Smooth muscle cell (in vitro differentiated cells): ENCODE results near the gene HMHB1. TPM values are rescaled to one million over a fixed set of nuclear protein-coding genes. Genes with fewer than 3 reads are reported as not detected.
"Not testable (repeated sequence)": the region's sequence is repeated elsewhere in the genome, so short reads cannot be mapped to it uniquely, and the experiment has no call there.

Experiments used
- DNase-seq: peaks from one replicate; lab custom pipeline; 2025; ENCODE audit not compliant: unreplicated experiment; lab: John Stamatoyannopoulos, UW
- H2AFZ ChIP-seq: fragments of 200-600 bp; sonication (generic); 2 replicates; pipeline ENCODE4 v1.6.0; 2016; ENCODE audit warnings: antibody characterized with exemption, low read depth, mild to moderate bottlenecking
- H3F3A ChIP-seq: fragments of 200-600 bp; sonication (generic); 2 replicates; pipeline ENCODE4 v1.6.0; 2017; ENCODE audit warnings: antibody characterized with exemption, low read depth
- H3K27ac ChIP-seq: fragments of 200-600 bp; sonication (generic); 2 replicates; pipeline ENCODE4 v1.5.1; 2016; ENCODE audit warnings: low read depth, mild to moderate bottlenecking
- H3K27me3 ChIP-seq: fragments of 200-600 bp; sonication (generic); 2 replicates; pipeline ENCODE4 v1.6.1; 2016; ENCODE audit warnings: low read depth, mild to moderate bottlenecking
- H3K36me3 ChIP-seq: fragments of 200-600 bp; sonication (generic); 2 replicates; pipeline ENCODE4 v1.5.1; 2016; ENCODE audit warnings: low read depth
- H3K4me1 ChIP-seq: fragments of 200-600 bp; sonication (generic); 2 replicates; pipeline ENCODE4 v1.5.1; 2016; ENCODE audit warnings: low read depth
- H3K4me2 ChIP-seq: fragments of 200-600 bp; sonication (generic); 2 replicates; pipeline ENCODE4 v1.6.0; 2016; ENCODE audit warnings: mild to moderate bottlenecking
- H3K4me3 ChIP-seq: fragments of 200-600 bp; sonication (generic); 2 replicates; pipeline ENCODE4 v1.5.1; 2016; ENCODE audit warnings: mild to moderate bottlenecking
- H3K79me2 ChIP-seq: fragments of 200-600 bp; sonication (generic); 2 replicates; pipeline ENCODE4 v1.6.0; 2016; ENCODE audit warnings: low read depth, mild to moderate bottlenecking
- H3K9ac ChIP-seq: fragments of 200-600 bp; sonication (generic); 2 replicates; pipeline ENCODE4 v1.6.0; 2016; ENCODE audit warnings: low read depth
- H3K9me3 ChIP-seq: fragments of 200-600 bp; sonication (generic); replicated peaks from 2 replicates; pipeline ENCODE4 v1.5.1; 2016; ENCODE audit warnings: low read depth
- H4K20me1 ChIP-seq: fragments of 200-600 bp; sonication (generic); 2 replicates; pipeline ENCODE4 v1.6.0; 2016; ENCODE audit warnings: low read depth
- WGBS: methylation state at CpG from one replicate; pipeline ENCODE4 v1.1.7; 2016; ENCODE audit warnings: low lambda C conversion rate; 5-methylcytosine and 5-hydroxymethylcytosine counted together
- polyA plus RNA-seq: library from polyadenylated mRNA; unstranded; fragments of >200 nt; fragmentation: Nextera tagmentation; extraction: Ambion mirVana; gene quantifications from 2 replicates; pipeline ENCODE4 v1.2.1, GENCODE V29; 2016
- total RNA-seq: library from RNA; depleted of rRNA; stranded (reverse); fragments of >200 nt; gene quantifications from 2 replicates; pipeline ENCODE4 v1.2.3, GENCODE V29; 2014
- TF ChIP-seq, protein P1 (sequence below): fragments of 200-600 bp; sonication (generic); IDR thresholded peaks from 2 replicates; pipeline ENCODE4 v1.5.1; 2017; ENCODE audit warnings: borderline replicate concordance, mild to moderate bottlenecking, antibody characterized with exemption; ENCODE audit not compliant: insufficient read depth, poor library complexity, severe bottlenecking

The HMHB1 gene
- total and polyA plus RNA-seq, 2 experiments from 2014 or later: not detected

DNA sequence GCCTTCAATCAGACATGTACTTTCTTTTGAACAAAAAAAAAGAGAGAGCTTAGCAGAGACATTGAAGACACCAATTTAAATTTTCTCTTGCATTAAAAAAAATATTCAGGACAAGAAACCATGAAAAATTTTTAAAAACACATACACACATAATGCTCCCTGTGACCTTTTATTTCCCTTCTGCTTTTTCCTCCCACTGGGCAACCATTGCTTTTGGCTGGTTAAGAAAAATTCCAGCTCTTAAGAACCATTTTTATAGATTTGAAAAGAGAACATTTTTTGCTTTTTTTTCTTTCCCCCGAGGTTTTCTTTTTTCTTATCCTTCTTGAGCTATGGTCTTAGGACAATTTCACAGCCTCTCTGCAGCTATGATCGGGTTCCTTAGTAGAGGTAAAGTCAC, 6.1 kb upstream of the HMHB1 start:
- Histone ChIP-seq H3F3A (no peaks in the 10 kb centered on the region), H4K20me1 (no peaks in the 10 kb centered on the region), H2AFZ (no peak overlapping the region), H3K27ac (no peak overlapping the region), H3K79me2 (no peaks in the 10 kb centered on the region), H3K27me3 (no peaks in the 10 kb centered on the region), H3K9me3 (no peaks in the 10 kb centered on the region), H3K36me3 (no peaks in the 10 kb centered on the region), H3K4me3 (no peak overlapping the region), H3K9ac (no peak overlapping the region), H3K4me1 (no peaks in the 10 kb centered on the region), H3K4me2 (no peak overlapping the region)
- TF ChIP-seq, protein P1, sequence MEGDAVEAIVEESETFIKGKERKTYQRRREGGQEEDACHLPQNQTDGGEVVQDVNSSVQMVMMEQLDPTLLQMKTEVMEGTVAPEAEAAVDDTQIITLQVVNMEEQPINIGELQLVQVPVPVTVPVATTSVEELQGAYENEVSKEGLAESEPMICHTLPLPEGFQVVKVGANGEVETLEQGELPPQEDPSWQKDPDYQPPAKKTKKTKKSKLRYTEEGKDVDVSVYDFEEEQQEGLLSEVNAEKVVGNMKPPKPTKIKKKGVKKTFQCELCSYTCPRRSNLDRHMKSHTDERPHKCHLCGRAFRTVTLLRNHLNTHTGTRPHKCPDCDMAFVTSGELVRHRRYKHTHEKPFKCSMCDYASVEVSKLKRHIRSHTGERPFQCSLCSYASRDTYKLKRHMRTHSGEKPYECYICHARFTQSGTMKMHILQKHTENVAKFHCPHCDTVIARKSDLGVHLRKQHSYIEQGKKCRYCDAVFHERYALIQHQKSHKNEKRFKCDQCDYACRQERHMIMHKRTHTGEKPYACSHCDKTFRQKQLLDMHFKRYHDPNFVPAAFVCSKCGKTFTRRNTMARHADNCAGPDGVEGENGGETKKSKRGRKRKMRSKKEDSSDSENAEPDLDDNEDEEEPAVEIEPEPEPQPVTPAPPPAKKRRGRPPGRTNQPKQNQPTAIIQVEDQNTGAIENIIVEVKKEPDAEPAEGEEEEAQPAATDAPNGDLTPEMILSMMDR: no peak
- 81% methylated on average over 2 of the region's 2 CpGs for WGBS
- no peak for DNase-seq

DNA sequence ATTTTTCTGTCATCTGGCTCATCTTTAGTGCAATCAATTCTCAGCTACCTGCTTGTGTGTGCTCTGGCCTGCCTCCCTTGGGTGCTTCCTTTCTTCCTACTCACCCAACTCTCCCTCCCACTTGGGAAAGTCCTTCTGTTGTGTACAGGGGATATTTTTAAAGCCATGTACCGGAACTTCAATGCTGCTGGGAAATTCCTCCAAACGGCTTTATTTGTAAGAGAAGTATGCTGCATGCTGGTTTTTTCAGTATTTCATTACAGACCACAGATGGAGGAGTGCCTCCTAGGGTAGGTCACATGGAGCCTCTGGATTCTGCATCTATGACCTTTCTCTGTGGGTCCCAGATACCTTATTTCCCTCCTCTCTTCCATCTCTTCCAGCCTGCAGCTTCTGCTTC, 5.4 kb upstream of the HMHB1 start:
- no peaks in the 10 kb centered on the region for H4K20me1 ChIP-seq
- H2AFZ ChIP-seq: peak overlapping the region; percentile 36
- no peaks in the 10 kb centered on the region for H3K9me3 ChIP-seq
- WGBS: 22% methylated on average over 2 of the region's 2 CpGs
- no peaks in the 10 kb centered on the region for H3K79me2 ChIP-seq
- H3F3A ChIP-seq: no peaks in the 10 kb centered on the region
- H3K27ac ChIP-seq: no peak overlapping the region
- H3K4me2 ChIP-seq: peak overlapping the region; percentile 27
- no peak overlapping the region for H3K4me3 ChIP-seq
- no peaks in the 10 kb centered on the region for H3K4me1 ChIP-seq
- TF ChIP-seq, protein P1: no peak
- H3K9ac ChIP-seq: no peak overlapping the region
- H3K27me3 ChIP-seq: no peaks in the 10 kb centered on the region
- no peaks in the 10 kb centered on the region for H3K36me3 ChIP-seq
- DNase-seq: no peak

DNA sequence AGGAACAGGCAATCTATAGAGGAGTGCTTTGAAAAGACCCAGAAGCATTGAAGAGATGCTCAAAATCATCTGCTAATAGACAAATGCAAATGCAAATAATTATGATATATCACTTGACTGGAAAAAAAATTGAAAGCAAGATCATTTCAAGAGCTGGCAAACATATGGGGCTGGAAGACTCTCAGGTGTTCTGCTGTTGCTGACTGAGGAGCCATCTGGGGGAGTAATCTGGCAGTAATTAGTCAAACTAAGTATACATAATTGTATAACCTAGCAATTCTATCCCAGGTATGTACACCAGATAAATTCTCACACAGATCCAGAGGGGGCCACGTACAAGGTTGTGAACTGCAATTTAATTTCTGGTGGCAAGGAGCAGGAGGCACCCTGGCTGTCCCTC, 4.6 kb upstream of the HMHB1 start:
- 97% methylated on average over 1 of the region's 1 CpG for WGBS

DNA sequence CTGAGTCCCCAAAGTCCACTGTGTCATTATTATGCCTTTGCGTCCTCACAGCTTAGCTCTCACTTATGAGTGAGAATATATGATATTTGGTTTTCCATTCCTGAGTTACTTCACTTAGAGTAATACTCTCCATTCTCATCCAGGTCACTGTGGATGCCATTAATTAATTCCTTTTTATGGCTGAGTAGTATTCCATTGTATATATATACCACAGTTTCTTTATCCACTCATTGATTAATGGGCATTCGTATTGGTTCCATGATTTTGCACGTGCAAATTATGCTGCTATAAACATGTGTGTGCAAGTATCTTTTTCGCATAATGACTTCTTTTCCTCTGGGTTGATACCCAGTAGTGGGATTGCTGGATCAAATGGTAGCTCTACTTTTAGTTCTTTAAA, 4.4 kb downstream of the HMHB1 start:
- H3K27me3 ChIP-seq, H3K36me3 ChIP-seq, H3K4me2 ChIP-seq, H3K27ac ChIP-seq, H3K9me3 ChIP-seq, H3K79me2 ChIP-seq, H3K4me3 ChIP-seq, H2AFZ ChIP-seq, H3F3A ChIP-seq, H4K20me1 ChIP-seq, DNase-seq, H3K9ac ChIP-seq, H3K4me1 ChIP-seq: not testable (repeated sequence)
- 98% methylated on average over 4 of the region's 4 CpGs for WGBS

More for the DNA sequence above, 4.6 kb upstream of the HMHB1 start:
- TF ChIP-seq, protein P1: no peak
- no peak for DNase-seq
- Histone ChIP-seq H3K79me2 (no peaks in the 10 kb centered on the region), H3K27me3 (no peaks in the 10 kb centered on the region), H3K27ac (no peak overlapping the region), H3F3A (no peaks in the 10 kb centered on the region), H2AFZ (no peak overlapping the region), H4K20me1 (no peaks in the 10 kb centered on the region), H3K4me1 (no peaks in the 10 kb centered on the region), H3K9ac (no peak overlapping the region), H3K36me3 (no peaks in the 10 kb centered on the region), H3K9me3 (no peaks in the 10 kb centered on the region), H3K4me2 (no peak overlapping the region), H3K4me3 (no peak overlapping the region)
